Upper lobe of left lung (tissue), 4 donors: ENCODE measurements around the gene HOMER2.

ENCODE experiments used
- CTCF ChIP-seq, 6 experiments: fragments of 450-650 bp in 4 of 6; fragments of 200-600 bp in 2 of 6; sonication (generic) in 2 of 6; IDR thresholded peaks; one replicate each; pipeline ENCODE4 v1.5.1; 2016 to 2019; ENCODE audit warnings: antibody characterized with exemption in 6 of 6
- EP300 ChIP-seq, 4 donors: sonication (generic); formaldehyde crosslinking; IDR thresholded peaks; one replicate each; pipeline ENCODE4 v1.5.1; 2017; ENCODE audit warnings: antibody characterized with exemption in 4 of 4, control low read depth in 2 of 4
- POLR2A ChIP-seq, 4 donors: fragments of 450-650 bp; IDR thresholded peaks; one replicate each; pipeline ENCODE4 v1.5.1; 2016 to 2017; ENCODE audit warnings: antibody characterized with exemption in 4 of 4, mild to moderate bottlenecking in 2 of 4
- POLR2AphosphoS5 ChIP-seq, 2 donors: sonication (generic); formaldehyde crosslinking; IDR thresholded peaks; one replicate each; pipeline ENCODE4 v1.5.1; 2017; ENCODE audit warnings: antibody characterized with exemption in 2 of 2

- TF ChIP-seq CTCF (IDR thresholded peaks at IDR 0.05) (no peak), POLR2AphosphoS5 (IDR thresholded peaks at IDR 0.05) (no peak), POLR2A (IDR thresholded peaks at IDR 0.05) (no peak), EP300 (IDR thresholded peaks at IDR 0.05) (no peak)
These were observed 16.8 kb upstream of the HOMER2 start for GRCh38 chr15:82969353-82969752.
